WTC11 (cell line): Measurements from ENCODE around the gene PAQR3. TPM values are rescaled to one million over a fixed set of nuclear protein-coding genes. Genes with fewer than 3 reads are reported as not detected.

Source experiments
- ATAC-seq: fragments of 200-7000 bp; cut with Tn5 transposase; 2 replicates; pipeline ENCODE4 v1.10.0; 2021; ENCODE audit warnings: mild to moderate bottlenecking, moderate library complexity
- CTCF ChIA-PET: fragments of 300-600 bp; sonication (Branson Sonifier 250); formaldehyde crosslinking; loops from one replicate; lab custom pipeline; 2021; ENCODE audit warnings: antibody characterized with exemption; lab: Charles Lee
- POLR2A ChIA-PET: fragments of 350-600 bp; sonication (Branson Sonifier 250); formaldehyde crosslinking; loops from one replicate; lab custom pipeline; 2021; ENCODE audit warnings: antibody characterized with exemption; lab: Charles Lee
- DNase-seq: peaks from one replicate; pipeline ENCODE4 v3.0.0; 2021; ENCODE audit warnings: low spot score
- H3K27ac Mint-ChIP-seq: 2 replicates; pipeline ENCODE4 v1.8.0; 2021; ENCODE audit warnings: mixed read lengths
- H3K27me3 Mint-ChIP-seq: 2 replicates; pipeline ENCODE4 v1.8.0; 2021; ENCODE audit warnings: low read depth, mild to moderate bottlenecking, moderate library complexity, mixed read lengths
- H3K36me3 Mint-ChIP-seq: 2 replicates; pipeline ENCODE4 v1.8.0; 2021; ENCODE audit warnings: mixed read lengths
- H3K4me1 Mint-ChIP-seq: 2 replicates; pipeline ENCODE4 v1.8.0; 2022; ENCODE audit warnings: mixed read lengths
- H3K4me3 Mint-ChIP-seq: 2 replicates; pipeline ENCODE4 v1.8.0; 2021; ENCODE audit warnings: mild to moderate bottlenecking, moderate library complexity, mixed read lengths
- H3K9me3 Mint-ChIP-seq: 2 replicates; pipeline ENCODE4 v1.8.0; 2021; ENCODE audit warnings: mixed read lengths
- AR ChIP-seq: fragments of 250-450 bp; sonication (Bioruptor Pico); IDR thresholded peaks from 2 replicates; pipeline ENCODE4 v1.9.0; 2021; ENCODE audit warnings: mild to moderate bottlenecking
- ATF1 ChIP-seq: sonication (generic); formaldehyde crosslinking; IDR thresholded peaks from 2 replicates; pipeline ENCODE4 v1.8.1; 2023; ENCODE audit warnings: mild to moderate bottlenecking, moderate library complexity, missing genetic modification reagents
- ATF6 ChIP-seq: sonication (generic); formaldehyde crosslinking; IDR thresholded peaks from 2 replicates; pipeline ENCODE4 v1.8.1; 2023; ENCODE audit warnings: mild to moderate bottlenecking, missing genetic modification reagents
- ERG ChIP-seq: fragments of 250-450 bp; sonication (Bioruptor Pico); IDR thresholded peaks from 2 replicates; pipeline ENCODE4 v1.8.0; 2021; ENCODE audit warnings: mild to moderate bottlenecking
- FOXP1 ChIP-seq: sonication (generic); formaldehyde crosslinking; IDR thresholded peaks from 2 replicates; pipeline ENCODE4 v1.8.0; 2022; ENCODE audit warnings: missing genetic modification reagents, mild to moderate bottlenecking, moderate library complexity, borderline replicate concordance
- NFYB ChIP-seq: sonication (generic); formaldehyde crosslinking; conservative IDR thresholded peaks from 2 replicates; pipeline ENCODE4 v1.8.0; 2022; ENCODE audit warnings: low read depth, missing genetic modification reagents
- NR1H2 ChIP-seq: sonication (generic); formaldehyde crosslinking; IDR thresholded peaks from 2 replicates; pipeline ENCODE4 v1.9.0; 2021; ENCODE audit warnings: mild to moderate bottlenecking, moderate library complexity, missing genetic modification reagents
- NR2C2 ChIP-seq: sonication (generic); formaldehyde crosslinking; IDR thresholded peaks from 2 replicates; pipeline ENCODE4 v1.8.0; 2022; ENCODE audit warnings: mild to moderate bottlenecking, missing genetic modification reagents
- OVOL2 ChIP-seq: fragments of 250-450 bp; sonication (Bioruptor Pico); IDR thresholded peaks from 2 replicates; pipeline ENCODE4 v1.9.0; 2021; ENCODE audit warnings: mild to moderate bottlenecking, borderline replicate concordance
- SMAD4 ChIP-seq: sonication (generic); formaldehyde crosslinking; IDR thresholded peaks from 2 replicates; pipeline ENCODE4 v1.8.0; 2022; ENCODE audit warnings: mild to moderate bottlenecking, missing genetic modification reagents
- SOX15 ChIP-seq: fragments of 250-450 bp; sonication (Bioruptor Pico); IDR thresholded peaks from 2 replicates; pipeline ENCODE4 v1.9.0; 2021; ENCODE audit warnings: mild to moderate bottlenecking
- TP53 ChIP-seq: sonication (generic); formaldehyde crosslinking; IDR thresholded peaks from 2 replicates; pipeline ENCODE4 v1.8.1; 2023; ENCODE audit warnings: mild to moderate bottlenecking, missing genetic modification reagents
- USF2 ChIP-seq: sonication (generic); formaldehyde crosslinking; IDR thresholded peaks from 2 replicates; pipeline ENCODE4 v1.8.1; 2023; ENCODE audit warnings: mild to moderate bottlenecking, missing genetic modification reagents, moderate library complexity
- ZBTB21 ChIP-seq: sonication (generic); formaldehyde crosslinking; IDR thresholded peaks from 2 replicates; pipeline ENCODE4 v1.8.1; 2023; ENCODE audit warnings: mild to moderate bottlenecking, missing genetic modification reagents, borderline replicate concordance
- ZMAT4 ChIP-seq: fragments of 250-450 bp; sonication (Bioruptor Pico); IDR thresholded peaks from 2 replicates; pipeline ENCODE4 v1.9.0; 2021; ENCODE audit warnings: mild to moderate bottlenecking
- ZNF138 ChIP-seq: sonication (generic); formaldehyde crosslinking; conservative IDR thresholded peaks from 2 replicates; pipeline ENCODE4 v1.8.1; 2022; ENCODE audit warnings: mild to moderate bottlenecking, moderate library complexity, missing genetic modification reagents
- ZNF219 ChIP-seq: sonication (generic); formaldehyde crosslinking; IDR thresholded peaks from 2 replicates; pipeline ENCODE4 v1.8.0; 2023; ENCODE audit warnings: missing genetic modification reagents, mild to moderate bottlenecking, borderline replicate concordance
- ZNF281 ChIP-seq: sonication (generic); formaldehyde crosslinking; IDR thresholded peaks from 2 replicates; pipeline ENCODE4 v1.8.0; 2023; ENCODE audit warnings: mild to moderate bottlenecking, missing genetic modification reagents
- ZNF317 ChIP-seq: sonication (generic); formaldehyde crosslinking; IDR thresholded peaks from 2 replicates; pipeline ENCODE4 v1.8.1; 2023; ENCODE audit warnings: low read depth, mild to moderate bottlenecking, moderate library complexity, missing genetic modification reagents, borderline replicate concordance
- ZNF396 ChIP-seq: fragments of 250-450 bp; sonication (Bioruptor Pico); IDR thresholded peaks from 2 replicates; pipeline ENCODE4 v1.8.0; 2021; ENCODE audit warnings: mild to moderate bottlenecking, moderate library complexity, borderline replicate concordance
- ZNF423 ChIP-seq: fragments of 250-450 bp; sonication (Bioruptor Pico); IDR thresholded peaks from 2 replicates; pipeline ENCODE4 v2.1.2; 2022; ENCODE audit warnings: mild to moderate bottlenecking, moderate library complexity
- total RNA-seq: library from RNA; stranded (reverse); gene quantifications from 3 replicates; pipeline ENCODE4 v1.2.3, GENCODE V29; 2021

The PAQR3 gene
- total RNA-seq, 1 experiment from 2014 or later, result 28.1 TPM

- peaks cover 10% of the 10 kb centered on the region for H3K36me3 Mint-ChIP-seq
- H3K9me3 Mint-ChIP-seq, result no peaks in the 10 kb centered on the region
- DNase-seq (no peak), ATAC-seq (no peak)
- ChIA-PET CTCF (no interaction called here), POLR2A (no interaction called here)
- TF ChIP-seq TP53 (CRISPR knock-in tag), result no peak
- no peak for TF ChIP-seq ZNF396
- no peak for TF ChIP-seq ZNF138 (CRISPR knock-in tag)
- TF ChIP-seq NR2C2 (CRISPR knock-in tag), result no peak
- TF ChIP-seq USF2 (CRISPR knock-in tag), result no peak
- no peak for TF ChIP-seq NFYB (CRISPR knock-in tag)
- TF ChIP-seq ATF6 (CRISPR knock-in tag), result no peak
- no peak for TF ChIP-seq ZNF219
- no peak for TF ChIP-seq NR1H2 (CRISPR knock-in tag)
- no peak for TF ChIP-seq ATF1 (CRISPR knock-in tag)
- TF ChIP-seq ZNF423 (CRISPR knock-in tag), result no peak
- TF ChIP-seq OVOL2, result no peak
- no peak for TF ChIP-seq FOXP1 (CRISPR knock-in tag)
- no peak for TF ChIP-seq SOX15 (CRISPR knock-in tag)
- no peaks in the 10 kb centered on the region for H3K27me3 Mint-ChIP-seq
- no peak overlapping the region for H3K27ac Mint-ChIP-seq
- H3K4me1 Mint-ChIP-seq, result peaks cover 15% of the 10 kb centered on the region
- H3K4me3 Mint-ChIP-seq, result no peak overlapping the region
Observed at GRCh38 chr4:78878031-78878430, 61.2 kb downstream of the PAQR3 start.

GRCh38 chr4:78876568-78877320, 62.5 kb downstream of the PAQR3 start:
- H3K27me3 Mint-ChIP-seq, result no peaks in the 10 kb centered on the region
- peaks cover 15% of the 10 kb centered on the region for H3K4me1 Mint-ChIP-seq
- H3K4me3 Mint-ChIP-seq, result no peak overlapping the region
- ChIA-PET POLR2A (no interaction called here), CTCF (no interaction called here)
- no peak for DNase-seq
- TF ChIP-seq USF2 (CRISPR knock-in tag), result no peak
- TF ChIP-seq SOX15 (CRISPR knock-in tag), result no peak
- no peak for TF ChIP-seq ATF1 (CRISPR knock-in tag)
- TF ChIP-seq ZNF281 (CRISPR knock-in tag), result no peak
- TF ChIP-seq SMAD4 (CRISPR knock-in tag), result no peak
- no peak for TF ChIP-seq ZMAT4
- TF ChIP-seq OVOL2, result no peak
- no peak for TF ChIP-seq ERG (CRISPR knock-in tag)
- no peak for TF ChIP-seq ZBTB21 (CRISPR knock-in tag)
- no peak for TF ChIP-seq ZNF317 (CRISPR knock-in tag)
- no peak for TF ChIP-seq ATF6 (CRISPR knock-in tag)
- no peak for TF ChIP-seq AR (CRISPR knock-in tag)
- H3K36me3 Mint-ChIP-seq, result peaks cover 22% of the 10 kb centered on the region
- no peaks in the 10 kb centered on the region for H3K9me3 Mint-ChIP-seq
- H3K27ac Mint-ChIP-seq, result no peak overlapping the region
- ATAC-seq, result no peak
